Effector memory CD8-positive, alpha-beta T cell (primary cell): ENCODE measurements around the gene NIPAL1.
A peak's percentile ranks its signal among the peaks of the same experiment; 100 is the strongest.

Experiments
- ATAC-seq: fragments of 150-1000 bp; cut with Tn5 transposase; replicated peaks from 2 replicates; pipeline ENCODE4 v1.10.0; 2021; ENCODE audit warnings: mild to moderate bottlenecking, moderate library complexity
- DNase-seq, 3 experiments: peaks; one replicate each; pipeline ENCODE4 v3.0.0; 2021
- H3K27ac Mint-ChIP-seq, 2 donors: one replicate each; pipeline ENCODE4 v1.8.0; 2022; ENCODE audit warnings: mild to moderate bottlenecking in 2 of 2, mixed read lengths in 2 of 2, moderate library complexity in 2 of 2
- H3K27me3 Mint-ChIP-seq, 2 donors: one replicate each; pipeline ENCODE4 v1.8.0; 2022; ENCODE audit warnings: mixed read lengths in 2 of 2
- H3K36me3 Mint-ChIP-seq: one replicate; pipeline ENCODE4 v1.8.0; 2022; ENCODE audit warnings: mild to moderate bottlenecking, moderate library complexity, mixed read lengths; ENCODE audit not compliant: insufficient read depth
- H3K4me1 Mint-ChIP-seq, 2 donors: one replicate each; pipeline ENCODE4 v1.8.0; 2022; ENCODE audit warnings: low read depth in 2 of 2, mixed read lengths in 2 of 2
- H3K4me3 Mint-ChIP-seq, 2 donors: one replicate each; pipeline ENCODE4 v1.8.0; 2022; ENCODE audit warnings: mild to moderate bottlenecking in 2 of 2, mixed read lengths in 2 of 2, moderate library complexity in 2 of 2
- H3K9me3 Mint-ChIP-seq, 2 donors: one replicate each; pipeline ENCODE4 v1.8.0; 2022; ENCODE audit warnings: mixed read lengths in 2 of 2

NIPAL1 gene

DNA sequence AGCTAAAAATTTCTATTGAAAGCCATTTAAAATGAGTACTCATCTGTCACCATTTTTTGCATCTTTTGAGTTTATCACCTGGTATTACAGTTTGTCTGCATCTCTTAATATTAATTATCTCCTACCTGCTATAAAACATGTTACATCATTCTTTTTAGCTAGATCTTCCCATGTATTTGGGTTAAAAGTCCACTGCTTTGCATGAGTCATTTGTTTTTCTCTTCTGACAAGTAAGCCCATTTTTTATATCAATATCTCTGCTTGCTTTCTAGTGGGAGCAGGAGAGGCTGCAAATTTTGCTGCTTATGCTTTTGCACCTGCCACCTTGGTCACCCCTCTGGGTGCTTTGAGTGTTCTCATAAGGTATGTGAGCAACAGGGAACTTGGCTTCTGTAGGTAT, 16.1 kb downstream of the NIPAL1 start:
- peaks cover 2 to 6% of the 10 kb centered on the region in 2 donors for H3K4me1 Mint-ChIP-seq
- ATAC-seq (no peak), DNase-seq (no peak)
- H3K9me3 Mint-ChIP-seq = no peaks in the 10 kb centered on the region
- H3K27ac Mint-ChIP-seq = no peak overlapping the region
- no peak overlapping the region for H3K4me3 Mint-ChIP-seq
- H3K36me3 Mint-ChIP-seq = no peaks in the 10 kb centered on the region
- no peaks in the 10 kb centered on the region for H3K27me3 Mint-ChIP-seq

DNA sequence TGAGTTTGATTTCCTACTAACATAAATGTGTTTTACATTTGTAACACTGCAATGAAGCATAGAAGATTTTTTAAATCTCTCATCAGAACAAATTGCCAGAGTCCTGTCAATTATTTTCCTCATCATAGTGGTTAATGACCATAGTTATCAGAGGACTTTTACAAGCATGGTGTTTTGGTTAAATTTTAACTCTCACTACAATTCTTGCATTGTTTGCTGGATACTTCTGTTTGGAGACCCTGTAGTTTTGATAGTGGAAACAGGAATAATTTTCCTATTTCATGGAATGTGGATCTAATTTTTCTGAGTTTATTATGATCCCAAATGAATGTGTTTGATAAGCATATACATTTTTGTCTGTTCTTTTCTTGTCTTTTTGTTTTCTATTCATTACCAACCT, 16.8 kb downstream of the NIPAL1 start:
- Mint-ChIP-seq H3K27me3 (no peaks in the 10 kb centered on the region), H3K27ac (no peak overlapping the region)

DNA sequence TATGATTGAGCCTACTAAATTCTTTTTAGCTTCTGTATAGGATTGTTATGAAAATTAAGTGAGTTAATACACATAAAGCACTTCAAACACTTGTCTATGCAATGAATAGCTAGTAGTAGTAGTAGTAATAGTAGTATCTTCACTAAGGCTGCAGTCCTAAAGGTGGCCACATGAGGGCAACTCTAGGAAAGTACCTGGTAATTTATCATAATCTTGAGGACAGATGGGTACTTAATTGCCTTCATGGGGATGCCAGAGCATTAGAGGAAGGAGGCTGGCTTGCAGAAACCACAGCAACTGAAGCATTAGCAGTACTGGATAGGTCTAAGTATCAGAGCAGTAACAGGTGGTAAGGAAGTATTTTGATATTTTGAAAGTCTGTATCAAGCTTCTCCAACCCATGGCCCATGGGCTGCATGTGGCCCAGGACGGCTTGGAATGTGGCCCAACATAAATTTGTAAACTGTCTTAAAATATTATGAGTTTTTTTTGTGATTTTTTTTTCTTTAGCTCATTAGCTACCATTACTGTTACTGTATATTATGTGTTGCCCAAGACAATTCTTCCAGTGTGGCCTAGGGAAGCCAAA, 17.3 kb downstream of the NIPAL1 start:
- peak; percentile 97 for ATAC-seq
- Mint-ChIP-seq H3K9me3 (no peaks in the 10 kb centered on the region), H3K36me3 (no peaks in the 10 kb centered on the region), H3K4me1 (peaks cover 2 to 6% of the 10 kb centered on the region in 2 donors), H3K4me3 (no peak overlapping the region), H3K27me3 (no peaks in the 10 kb centered on the region), H3K27ac (no peak overlapping the region)
- peak; percentile 57 to 66 (median 60) for DNase-seq

More for the DNA sequence above, 16.8 kb downstream of the NIPAL1 start:
- Mint-ChIP-seq H3K4me3 (no peak overlapping the region), H3K9me3 (no peaks in the 10 kb centered on the region), H3K4me1 (peaks cover 2 to 6% of the 10 kb centered on the region in 2 donors), H3K36me3 (no peaks in the 10 kb centered on the region)
- ATAC-seq (no peak), DNase-seq (no peak)

DNA sequence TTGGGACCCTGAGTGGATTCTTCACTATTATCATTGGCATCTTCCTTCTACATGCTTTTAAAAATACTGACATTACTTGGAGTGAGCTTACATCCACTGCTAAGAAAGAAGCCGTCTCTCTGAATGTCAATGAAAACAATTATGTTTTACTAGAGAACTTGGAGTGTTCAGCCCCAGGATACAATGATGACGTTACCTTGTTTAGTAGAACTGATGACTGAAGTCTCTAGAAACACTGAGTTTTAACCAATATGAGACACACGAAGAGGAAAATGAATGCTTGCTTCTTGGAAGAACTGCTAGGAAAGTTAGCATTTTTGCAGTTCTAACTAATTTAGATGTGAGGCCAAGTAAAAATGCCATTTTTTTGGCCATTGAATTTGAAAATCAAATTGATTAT, 19.4 kb downstream of the NIPAL1 start:
- no peak overlapping the region for H3K27ac Mint-ChIP-seq
- H3K4me3 Mint-ChIP-seq = no peak overlapping the region
- H3K4me1 Mint-ChIP-seq = peaks cover 2 to 6% of the 10 kb centered on the region in 2 donors
- no peak for ATAC-seq
- DNase-seq = no peak
- peaks cover 0 to 6% of the 10 kb centered on the region in 2 donors for H3K27me3 Mint-ChIP-seq
- H3K9me3 Mint-ChIP-seq = no peaks in the 10 kb centered on the region
- H3K36me3 Mint-ChIP-seq = no peaks in the 10 kb centered on the region

DNA sequence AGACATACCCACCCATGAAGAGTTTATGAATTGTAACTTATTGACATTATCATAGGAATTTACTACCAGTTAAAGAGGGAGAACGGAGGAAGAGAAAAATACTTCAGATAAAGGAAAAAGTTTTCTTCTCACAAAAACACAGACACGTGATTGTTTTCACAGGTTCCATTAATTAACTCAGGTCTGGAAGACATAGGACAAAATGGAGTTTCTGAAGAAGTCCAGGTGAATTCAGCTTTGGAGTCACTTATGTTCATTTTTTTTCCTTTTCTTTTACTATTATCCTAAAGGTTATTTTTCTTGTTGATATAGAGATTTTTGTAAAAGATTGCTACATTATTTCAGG, 20.5 kb downstream of the NIPAL1 start:
- ATAC-seq (no peak), DNase-seq (no peak)
- Mint-ChIP-seq H3K27me3 (peaks cover 9 to 16% of the 10 kb centered on the region in 2 donors), H3K4me1 (peaks cover 2 to 6% of the 10 kb centered on the region in 2 donors), H3K27ac (no peak overlapping the region), H3K36me3 (no peaks in the 10 kb centered on the region), H3K4me3 (no peak overlapping the region), H3K9me3 (no peaks in the 10 kb centered on the region)

DNA sequence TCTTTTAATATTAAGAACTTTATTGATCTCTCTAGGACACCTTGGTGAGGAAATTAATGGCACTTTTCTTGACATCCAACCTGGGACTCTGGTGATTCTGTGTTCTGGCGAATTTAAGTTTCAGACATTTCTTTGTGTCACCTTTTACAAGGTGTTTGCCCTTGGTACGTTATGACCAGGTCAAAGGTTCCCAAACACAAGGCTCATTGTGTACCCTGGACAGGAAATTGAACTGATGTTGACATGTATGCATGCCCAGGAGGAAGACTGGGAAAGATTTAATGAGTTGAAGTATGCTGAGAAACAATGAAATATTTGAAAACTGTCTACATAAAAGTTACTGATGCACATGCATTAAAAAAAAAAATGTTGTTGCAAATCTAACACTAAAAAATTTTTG, 22.1 kb downstream of the NIPAL1 start:
- no peaks in the 10 kb centered on the region for H3K36me3 Mint-ChIP-seq
- H3K4me3 Mint-ChIP-seq = no peak overlapping the region
- H3K9me3 Mint-ChIP-seq = no peaks in the 10 kb centered on the region
- no peak overlapping the region for H3K27ac Mint-ChIP-seq
- H3K4me1 Mint-ChIP-seq = peaks cover 13 to 14% of the 10 kb centered on the region in 2 donors
- H3K27me3 Mint-ChIP-seq = peaks cover 22 to 30% of the 10 kb centered on the region in 2 donors
- DNase-seq (no peak), ATAC-seq (no peak)

DNA sequence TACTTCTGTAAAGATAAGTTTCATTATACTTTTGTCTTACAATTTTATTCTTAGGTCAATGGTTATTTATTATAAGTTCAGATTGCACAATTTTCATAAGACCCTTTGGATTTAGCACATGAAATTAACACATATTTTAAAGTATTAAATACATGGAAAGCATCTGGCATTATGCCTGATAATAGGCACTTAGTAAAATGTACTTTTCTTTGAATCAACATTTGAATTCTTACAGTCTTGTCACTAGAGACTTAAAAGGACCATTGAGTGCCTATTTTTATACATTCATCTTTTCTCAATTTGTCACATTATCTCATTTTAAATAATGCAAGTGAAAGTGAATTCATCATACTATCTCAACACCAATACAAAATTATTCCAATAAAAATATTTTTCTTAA, 23.0 kb downstream of the NIPAL1 start:
- DNase-seq (no peak), ATAC-seq (no peak)
- no peaks in the 10 kb centered on the region for H3K36me3 Mint-ChIP-seq
- H3K4me3 Mint-ChIP-seq = no peak overlapping the region
- peaks cover 22 to 30% of the 10 kb centered on the region in 2 donors for H3K27me3 Mint-ChIP-seq
- peaks cover 17 to 18% of the 10 kb centered on the region in 2 donors for H3K4me1 Mint-ChIP-seq
- no peak overlapping the region for H3K27ac Mint-ChIP-seq
- no peaks in the 10 kb centered on the region for H3K9me3 Mint-ChIP-seq

DNA sequence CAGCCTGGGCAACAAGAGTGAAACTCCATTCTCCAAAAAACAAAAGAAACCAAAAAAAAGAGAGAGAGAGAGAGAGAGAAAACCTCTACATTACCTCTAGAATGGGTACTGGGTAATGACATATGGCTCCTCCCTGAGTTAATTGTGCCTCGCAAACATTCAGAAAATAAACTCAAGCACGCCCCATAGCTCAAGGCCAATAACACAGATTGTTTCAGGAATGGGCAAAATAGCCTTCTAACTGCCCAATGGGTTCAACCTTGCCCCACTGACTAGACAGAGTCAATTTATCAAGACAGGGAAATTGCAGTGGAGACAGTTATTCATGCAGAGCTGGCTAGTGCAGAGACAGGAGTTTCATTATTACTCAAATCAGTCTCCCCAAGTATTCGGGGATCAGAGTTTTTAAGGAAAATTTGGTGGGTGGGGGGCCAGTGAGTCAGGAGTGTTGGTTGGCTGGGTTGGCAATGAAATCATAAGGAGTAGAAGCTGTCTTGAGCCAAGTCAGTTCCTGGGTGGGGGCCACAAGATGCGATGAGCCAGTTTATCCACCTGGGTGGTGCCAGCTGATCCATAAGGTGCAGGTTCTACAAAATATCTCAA, 25.1 kb downstream of the NIPAL1 start:
- ATAC-seq = no peak
- H3K27ac Mint-ChIP-seq = no peak overlapping the region

DNA sequence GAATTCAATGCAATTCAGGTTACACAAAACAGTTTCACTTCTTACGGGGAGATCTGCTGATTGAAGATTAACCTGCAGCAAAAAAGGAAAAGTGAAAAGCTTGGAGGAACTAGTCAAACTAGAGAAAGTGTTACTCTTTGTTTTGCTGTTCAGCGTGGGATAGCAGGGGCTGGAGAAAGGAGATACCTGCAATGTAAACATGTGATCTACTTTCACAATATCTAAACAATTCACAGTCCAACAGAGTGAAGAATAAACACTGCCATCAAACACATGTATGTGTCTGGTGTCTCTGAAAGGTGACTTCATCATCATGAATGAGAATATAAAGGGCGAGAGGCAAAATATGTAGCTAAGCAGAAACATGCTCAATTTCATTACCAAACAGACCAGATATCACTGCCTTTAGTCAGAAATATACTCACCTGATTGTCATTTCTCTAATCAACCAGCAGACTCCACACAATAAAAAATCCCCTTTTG, 26.4 kb downstream of the NIPAL1 start:
- H3K4me3 Mint-ChIP-seq = no peak overlapping the region
- peaks cover 43 to 44% of the 10 kb centered on the region in 2 donors for H3K4me1 Mint-ChIP-seq
- ATAC-seq (no peak), DNase-seq (no peak)
- H3K27me3 Mint-ChIP-seq = peaks cover 40 to 41% of the 10 kb centered on the region in 2 donors
- H3K27ac Mint-ChIP-seq = no peak overlapping the region
- no peaks in the 10 kb centered on the region for H3K9me3 Mint-ChIP-seq
- H3K36me3 Mint-ChIP-seq = peaks cover 4% of the 10 kb centered on the region

More for the DNA sequence above, 25.1 kb downstream of the NIPAL1 start:
- no peaks in the 10 kb centered on the region for H3K36me3 Mint-ChIP-seq
- DNase-seq = no peak
- no peak overlapping the region for H3K4me3 Mint-ChIP-seq
- H3K27me3 Mint-ChIP-seq = peaks cover 31 to 40% of the 10 kb centered on the region in 2 donors
- H3K9me3 Mint-ChIP-seq = no peaks in the 10 kb centered on the region
- peaks cover 30 to 31% of the 10 kb centered on the region in 2 donors for H3K4me1 Mint-ChIP-seq

DNA sequence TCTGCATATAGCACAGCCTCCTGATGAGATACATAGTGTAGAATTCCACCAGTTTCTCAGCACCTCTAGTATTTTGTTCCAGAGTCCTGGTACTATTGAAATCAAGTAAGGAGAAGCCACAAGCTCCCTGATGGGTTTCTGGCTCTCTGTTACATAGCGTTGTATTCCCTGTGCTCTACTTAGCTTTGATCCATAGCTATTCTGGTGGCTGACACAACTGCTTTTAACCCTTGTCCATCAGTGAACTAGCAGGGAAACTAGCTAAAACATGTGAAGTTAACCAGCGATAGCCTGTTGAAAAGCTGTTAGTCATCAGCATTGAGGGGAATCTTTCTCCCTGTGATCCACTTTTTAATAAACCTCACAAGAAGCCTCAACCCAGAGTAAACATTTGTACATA, 26.9 kb downstream of the NIPAL1 start:
- Mint-ChIP-seq H3K9me3 (no peaks in the 10 kb centered on the region), H3K27ac (no peak overlapping the region), H3K27me3 (peaks cover 40 to 41% of the 10 kb centered on the region in 2 donors), H3K4me3 (no peak overlapping the region), H3K4me1 (peaks cover 44 to 46% of the 10 kb centered on the region in 2 donors), H3K36me3 (peaks cover 4% of the 10 kb centered on the region)
- ATAC-seq = no peak
- no peak for DNase-seq

DNA sequence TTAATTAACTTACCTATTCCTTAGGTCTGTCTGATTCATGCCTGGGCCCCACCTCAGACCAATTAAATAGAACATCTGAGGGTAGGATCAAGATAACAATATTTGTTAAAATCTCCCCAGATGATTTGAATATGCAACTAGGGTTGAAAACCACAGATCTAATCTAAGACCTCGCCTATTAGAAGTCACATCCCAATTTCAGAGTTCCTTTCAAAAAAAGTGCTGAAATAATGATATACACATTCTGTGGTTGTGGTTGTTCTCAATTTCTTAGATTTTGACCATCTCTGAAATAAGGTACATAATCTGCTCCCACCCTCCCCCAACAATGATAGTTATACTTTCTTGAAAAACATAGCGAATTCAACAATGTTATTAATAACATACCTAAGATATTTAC, 27.7 kb downstream of the NIPAL1 start:
- Mint-ChIP-seq H3K9me3 (no peaks in the 10 kb centered on the region), H3K27ac (no peak overlapping the region), H3K4me3 (peak overlapping the region in 1 of 2 donors; percentile 14), H3K4me1 (peaks cover 46 to 50% of the 10 kb centered on the region in 2 donors), H3K36me3 (peaks cover 4% of the 10 kb centered on the region), H3K27me3 (peaks cover 40 to 45% of the 10 kb centered on the region in 2 donors)
- ATAC-seq = peak; percentile 18
- no peak for DNase-seq

DNA sequence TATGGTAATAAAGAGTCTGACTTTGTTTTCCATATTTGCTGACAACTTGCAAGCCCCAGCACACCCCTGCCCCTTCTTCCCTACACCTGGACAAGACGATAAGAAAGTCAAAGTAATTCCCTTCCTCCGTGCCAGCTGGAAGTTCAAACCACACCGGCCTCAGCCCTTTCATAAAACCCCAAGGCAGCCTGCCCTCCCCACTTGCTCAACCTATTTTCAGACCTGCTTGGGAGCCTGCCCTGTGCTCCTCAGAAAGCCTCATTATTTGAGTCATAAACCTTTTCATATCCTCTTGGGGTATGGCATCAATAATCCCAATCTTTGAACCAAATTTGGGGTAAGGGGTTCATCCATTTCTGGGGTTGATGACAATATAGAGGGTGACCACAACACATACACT, 29.5 kb downstream of the NIPAL1 start:
- H3K27me3 Mint-ChIP-seq = peaks cover 35 to 51% of the 10 kb centered on the region in 2 donors
- peak overlapping the region in 1 of 2 donors; percentile 21 for H3K27ac Mint-ChIP-seq
- DNase-seq = no peak
- no peak for ATAC-seq
- no peaks in the 10 kb centered on the region for H3K9me3 Mint-ChIP-seq
- peaks cover 49 to 52% of the 10 kb centered on the region in 2 donors for H3K4me1 Mint-ChIP-seq
- peaks cover 6% of the 10 kb centered on the region for H3K36me3 Mint-ChIP-seq
- H3K4me3 Mint-ChIP-seq = peak overlapping the region in 1 of 2 donors; percentile 72

DNA sequence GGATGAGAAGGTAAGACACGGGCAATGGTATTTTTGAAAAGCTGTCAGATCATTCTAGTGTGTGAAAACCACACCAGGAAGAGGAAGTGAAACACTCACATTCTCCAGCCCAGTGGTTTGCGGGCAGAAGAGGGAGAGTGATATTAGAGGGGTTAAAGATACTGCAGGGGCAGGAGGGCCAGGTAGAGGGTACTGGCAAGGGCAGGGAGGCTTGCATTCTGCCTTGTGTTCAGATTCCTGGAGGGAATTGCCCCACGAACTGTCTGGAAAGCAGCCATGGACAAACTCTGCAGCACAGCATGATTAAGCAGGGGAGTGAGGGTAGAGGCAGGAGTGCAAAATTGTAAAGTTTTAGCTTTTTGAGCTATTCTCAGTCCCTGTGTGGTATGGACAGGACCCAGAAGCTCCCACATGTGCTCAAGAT, 30.9 kb downstream of the NIPAL1 start:
- peak overlapping the region; percentile 72 to 80 for H3K4me3 Mint-ChIP-seq
- DNase-seq (peak; percentile 41 to 49 (median 41)), ATAC-seq (peak; percentile 92)
- H3K27me3 Mint-ChIP-seq = peaks cover 21 to 40% of the 10 kb centered on the region in 2 donors
- H3K36me3 Mint-ChIP-seq = peaks cover 6% of the 10 kb centered on the region
- H3K9me3 Mint-ChIP-seq = no peaks in the 10 kb centered on the region
- H3K27ac Mint-ChIP-seq = peak overlapping the region; percentile 5 to 23
- H3K4me1 Mint-ChIP-seq = peaks cover 49 to 51% of the 10 kb centered on the region in 2 donors

DNA sequence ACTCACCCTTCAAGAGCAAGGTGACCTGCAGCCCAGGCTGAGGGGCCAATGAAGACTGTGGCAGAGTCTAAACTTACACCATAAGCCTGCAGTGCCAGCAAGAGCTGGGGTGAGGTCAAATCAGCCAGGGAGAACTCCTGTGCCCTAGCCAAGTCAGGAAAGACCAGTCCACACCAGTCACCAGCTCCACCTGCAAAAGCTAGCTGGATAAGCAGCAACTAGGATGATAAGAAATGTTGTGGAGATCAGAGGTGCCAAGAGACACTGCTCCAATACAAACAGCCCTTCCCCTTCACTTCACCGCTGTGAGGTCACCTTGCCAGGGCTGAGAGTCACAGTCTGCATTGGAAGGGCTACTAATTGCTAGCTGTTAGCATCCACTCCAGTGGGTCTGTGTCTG, 31.3 kb downstream of the NIPAL1 start:
- Mint-ChIP-seq H3K9me3 (no peaks in the 10 kb centered on the region), H3K4me1 (peaks cover 47% of the 10 kb centered on the region in 2 donors), H3K27me3 (peaks cover 17 to 35% of the 10 kb centered on the region in 2 donors), H3K4me3 (peak overlapping the region; percentile 72 to 80), H3K27ac (no peak overlapping the region), H3K36me3 (peaks cover 6% of the 10 kb centered on the region)
- DNase-seq = no peak
- no peak for ATAC-seq
